Activated CD8-positive, alpha-beta memory T cell treated with anti-CD3 and anti-CD28 coated beads, Interleukin-2, amount 50 U/mL, for 4 hours (primary cell): ENCODE data around the gene ATP7B.
"Not testable (repeated sequence)": the region's sequence is repeated elsewhere in the genome, so short reads cannot be mapped to it uniquely, and the experiment has no call there.

Experiments used
- DNase-seq: peaks from one replicate; pipeline ENCODE4 v3.0.0-alpha.2; 2020

The ATP7B gene

DNA sequence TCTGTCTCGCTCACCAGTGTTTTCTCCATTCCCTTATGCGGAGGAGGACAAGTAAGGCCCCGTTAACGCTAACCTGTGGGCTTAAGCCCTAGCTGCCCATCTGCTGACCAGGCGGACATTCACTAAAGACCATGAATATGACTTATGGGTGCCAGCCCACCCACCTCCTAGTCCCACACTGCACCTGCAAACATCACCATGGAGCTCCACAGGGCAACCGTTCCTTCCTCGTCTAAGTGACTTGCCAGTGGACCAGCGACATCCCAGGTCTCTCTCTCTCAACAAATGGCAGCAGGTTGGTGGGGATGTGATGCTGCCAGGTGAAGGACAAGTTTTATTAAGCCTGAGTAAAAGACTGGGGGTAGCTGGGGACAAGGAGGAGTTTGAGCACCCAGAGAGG lies 94.3 kb downstream of the ATP7B start:
- DNase-seq, result no peak

DNA sequence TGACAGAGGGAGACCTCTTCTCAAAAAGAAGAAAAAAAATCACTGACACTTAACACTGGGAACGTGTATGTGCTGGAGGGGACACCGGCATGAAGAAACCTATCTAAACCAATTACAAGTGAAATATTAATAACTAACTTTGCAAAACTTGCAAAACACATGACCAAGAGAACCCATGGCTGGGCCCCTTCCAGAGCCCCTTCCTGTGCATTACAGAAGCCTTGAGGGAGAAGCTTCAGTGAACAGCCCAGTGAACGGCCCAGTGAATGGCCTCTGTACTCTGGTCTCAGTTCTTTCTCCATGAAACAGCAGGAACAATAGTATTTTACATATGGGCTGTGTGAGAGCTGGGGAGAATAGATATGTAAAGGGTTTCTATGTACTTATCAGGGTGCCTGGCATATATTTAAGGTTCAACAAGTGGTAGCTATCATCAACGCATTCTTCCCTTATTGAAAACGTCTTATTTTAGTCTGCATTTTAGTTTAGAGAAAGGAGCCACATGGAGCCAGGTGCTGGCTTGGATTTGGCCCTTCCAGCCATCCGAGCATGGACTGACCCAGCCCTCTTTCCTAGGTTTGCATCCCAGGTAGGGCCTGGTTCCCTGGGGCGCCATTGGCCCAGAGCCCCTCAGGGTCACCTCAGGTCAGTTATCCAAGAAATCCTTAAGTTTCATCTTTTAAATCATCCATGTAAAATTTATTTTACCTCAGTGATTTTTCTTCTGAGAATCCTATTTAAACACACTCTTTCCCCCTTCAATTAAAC lies 95.0 kb downstream of the ATP7B start:
- DNase-seq, result no peak

DNA sequence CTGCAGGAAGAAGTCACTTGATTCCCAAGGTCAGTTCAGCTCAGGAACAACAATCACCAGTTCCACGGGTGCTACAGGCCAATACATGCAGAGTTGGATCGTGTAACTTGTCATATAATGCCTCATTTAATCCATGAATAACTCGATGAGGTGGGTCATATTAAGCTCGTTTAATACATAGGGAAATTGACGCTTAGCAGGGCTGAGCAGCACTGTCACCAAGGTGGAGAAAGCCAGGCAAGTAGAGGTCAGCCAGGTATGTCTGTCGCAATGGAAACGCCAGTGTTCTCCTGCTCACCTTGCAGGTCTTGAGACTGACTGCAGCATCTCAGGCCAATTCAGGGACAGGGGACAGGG lies 97.1 kb downstream of the ATP7B start:
- no peak for DNase-seq

DNA sequence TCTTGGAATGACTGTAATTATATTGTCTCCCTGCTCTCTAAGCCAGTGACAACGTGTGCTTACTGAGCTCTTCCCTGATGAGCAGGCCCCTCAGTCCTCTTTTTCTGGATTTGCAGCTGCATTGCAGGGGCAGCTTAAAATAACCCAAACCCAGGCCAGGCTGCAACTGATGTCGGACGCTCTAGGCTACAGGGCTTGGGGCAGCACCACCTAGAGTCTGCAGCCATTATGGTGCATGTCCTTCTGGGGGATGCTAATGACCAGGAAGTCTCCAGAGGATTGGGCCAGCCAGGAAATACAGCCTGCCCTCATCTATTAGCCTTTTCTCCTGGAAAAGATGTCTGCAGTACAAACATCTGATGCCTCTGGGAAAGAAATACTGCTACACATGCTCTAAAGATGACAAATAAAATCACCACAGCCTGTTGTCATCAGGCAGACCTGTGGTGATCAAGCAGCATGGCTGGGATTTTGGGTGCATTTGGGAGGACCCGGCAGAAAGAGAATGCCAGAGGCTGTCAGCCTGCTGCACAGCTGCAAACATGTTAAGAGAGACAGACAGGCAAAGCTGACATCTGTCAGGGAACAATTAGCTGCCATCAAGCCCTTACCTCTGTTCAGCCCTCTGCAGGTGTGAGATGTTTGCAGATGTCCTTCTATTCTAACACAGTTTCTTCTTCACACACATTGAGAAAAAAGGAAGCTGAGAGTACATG lies 97.7 kb downstream of the ATP7B start:
- no peak for DNase-seq

DNA sequence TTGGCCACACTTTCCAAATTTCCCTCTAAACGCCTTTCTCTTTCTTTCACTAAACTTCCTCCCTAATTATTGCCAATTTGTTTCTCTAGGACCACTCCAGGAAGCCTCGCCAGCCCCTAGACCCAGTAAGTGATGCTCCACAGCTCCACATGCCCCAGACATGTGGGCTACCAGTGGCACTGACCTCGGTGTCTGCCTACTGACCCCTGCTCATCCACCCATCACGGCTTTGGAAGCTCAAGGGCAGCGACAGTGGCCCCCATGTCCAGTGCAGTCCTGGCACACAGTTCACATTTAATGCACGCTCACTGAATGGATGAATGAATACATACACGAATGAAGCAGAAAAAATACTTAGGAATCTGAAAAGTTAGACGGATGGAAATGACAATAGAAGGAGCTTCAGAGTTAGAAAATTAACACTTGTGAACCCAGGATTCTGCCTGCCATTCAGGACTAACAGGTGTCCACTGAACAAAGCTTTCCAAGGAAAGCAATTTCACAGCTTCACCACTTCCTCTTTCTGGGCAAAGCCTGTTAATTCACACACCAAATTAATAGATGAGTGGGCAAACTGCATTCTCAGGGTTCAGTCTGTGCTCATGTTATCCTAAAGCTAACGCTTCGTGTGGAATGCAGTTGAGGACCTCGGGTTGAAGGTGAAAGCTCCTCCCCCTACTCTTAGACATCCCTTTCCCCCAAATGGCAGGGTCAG lies 98.6 kb downstream of the ATP7B start:
- DNase-seq, result no peak

DNA sequence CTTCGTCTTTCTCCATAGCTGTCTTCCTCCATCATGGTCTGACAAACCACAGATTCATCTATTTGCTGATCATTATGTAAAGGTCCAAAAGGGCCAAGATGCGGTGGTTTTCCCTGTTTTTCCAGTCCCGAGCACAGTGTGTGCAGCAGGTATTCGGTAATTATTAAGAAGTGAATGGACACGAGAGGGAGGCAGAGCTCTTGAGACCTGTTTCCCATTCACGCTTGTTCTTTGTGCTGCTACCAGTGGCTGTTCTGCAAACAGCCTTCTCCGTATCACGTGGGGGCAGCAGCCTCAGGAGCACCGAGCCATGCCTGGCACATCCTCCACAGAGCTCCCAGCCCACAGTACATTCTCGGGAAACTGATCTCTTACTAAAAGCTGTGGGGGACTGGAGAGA lies 99.2 kb downstream of the ATP7B start:
- no peak for DNase-seq

DNA sequence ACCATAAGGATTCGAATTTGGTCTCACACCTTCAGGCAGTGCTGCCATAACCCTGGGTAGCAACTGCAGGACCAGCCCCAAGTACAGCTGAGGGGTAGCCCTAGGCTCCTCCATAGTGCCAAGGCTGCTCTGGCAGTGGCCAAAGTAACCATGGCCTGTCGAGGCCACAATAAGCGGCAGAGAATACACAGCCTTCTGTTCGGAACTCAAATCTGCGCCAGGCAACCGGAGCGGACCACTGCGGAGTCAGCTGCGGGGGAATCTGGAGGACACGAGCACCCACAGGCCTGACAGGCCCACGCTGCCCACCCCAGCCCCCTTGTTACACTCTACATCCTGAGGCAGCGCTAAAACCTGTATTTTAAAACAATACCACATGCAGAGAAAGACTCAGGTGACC lies 100.7 kb downstream of the ATP7B start:
- no peak for DNase-seq

DNA sequence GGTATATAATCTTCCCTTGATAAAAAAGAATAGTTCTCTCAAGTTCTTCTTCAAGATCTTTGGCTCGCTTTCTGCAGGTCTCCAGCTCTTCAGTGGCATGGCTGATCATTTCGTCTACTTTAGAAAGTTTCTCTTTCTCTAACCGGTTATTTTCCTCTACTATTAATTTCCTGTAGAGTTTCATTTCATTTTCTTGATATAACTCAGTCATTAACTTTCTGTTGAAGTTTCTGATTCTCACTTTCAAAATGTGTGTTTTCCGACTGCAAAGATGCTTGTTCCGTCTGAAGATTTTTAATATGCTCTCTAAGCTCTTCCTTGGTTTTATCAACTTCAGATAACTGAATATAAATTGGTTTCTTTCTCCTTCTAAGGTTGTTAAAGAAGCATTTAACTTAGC lies 102.0 kb downstream of the ATP7B start:
- DNase-seq, result not testable (repeated sequence)

DNA sequence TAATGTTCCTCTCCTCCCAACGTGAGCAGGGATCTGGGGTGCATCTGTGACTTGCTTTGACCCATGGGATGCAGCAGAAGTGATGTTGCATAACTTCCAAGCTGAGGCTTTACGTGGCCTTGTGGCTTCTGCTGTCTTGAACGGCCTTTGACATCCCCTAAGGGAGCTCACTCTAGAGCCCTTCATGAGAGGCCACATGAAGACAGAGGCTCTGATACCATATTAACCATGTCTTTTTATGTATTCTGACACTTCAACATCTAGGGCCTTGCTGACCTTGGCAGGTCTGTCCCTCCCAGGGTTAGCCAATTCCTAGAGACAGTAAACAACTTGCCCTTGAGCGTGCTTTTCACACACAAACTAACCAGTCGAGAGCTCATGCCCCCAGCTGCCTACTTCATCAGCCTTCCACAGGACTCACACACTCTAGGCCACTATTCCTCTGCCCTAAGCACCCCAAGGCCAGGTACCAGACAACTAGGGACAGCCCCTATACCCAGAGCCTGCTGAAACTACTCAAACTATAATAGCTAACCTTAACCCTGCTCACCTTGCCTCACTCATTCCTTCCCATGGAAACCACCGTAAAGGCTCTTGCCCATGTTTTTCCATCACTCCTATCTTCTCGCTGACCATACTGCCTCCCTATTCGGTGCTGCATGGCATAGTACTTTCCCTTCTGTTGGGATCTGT lies 104.1 kb downstream of the ATP7B start:
- no peak for DNase-seq

DNA sequence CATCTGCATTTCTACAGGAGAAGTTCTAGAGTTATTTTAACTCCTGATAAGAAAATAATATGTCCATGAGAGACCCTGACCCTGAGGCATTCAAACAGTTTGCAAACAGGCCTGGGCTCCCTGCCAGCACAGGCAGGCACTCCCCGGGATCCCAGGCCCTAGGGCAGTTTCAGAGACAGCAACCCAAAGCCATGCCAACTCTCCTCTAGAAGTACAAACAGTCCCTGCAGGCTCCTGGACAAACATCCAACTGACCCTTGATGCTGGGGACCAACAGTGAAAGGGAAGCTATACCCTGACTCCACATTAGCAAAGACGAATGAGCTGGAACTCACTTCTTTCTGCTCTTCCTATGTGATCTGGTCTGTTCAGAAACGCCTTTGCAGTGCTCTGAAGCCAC lies 104.7 kb downstream of the ATP7B start:
- DNase-seq, result no peak

DNA sequence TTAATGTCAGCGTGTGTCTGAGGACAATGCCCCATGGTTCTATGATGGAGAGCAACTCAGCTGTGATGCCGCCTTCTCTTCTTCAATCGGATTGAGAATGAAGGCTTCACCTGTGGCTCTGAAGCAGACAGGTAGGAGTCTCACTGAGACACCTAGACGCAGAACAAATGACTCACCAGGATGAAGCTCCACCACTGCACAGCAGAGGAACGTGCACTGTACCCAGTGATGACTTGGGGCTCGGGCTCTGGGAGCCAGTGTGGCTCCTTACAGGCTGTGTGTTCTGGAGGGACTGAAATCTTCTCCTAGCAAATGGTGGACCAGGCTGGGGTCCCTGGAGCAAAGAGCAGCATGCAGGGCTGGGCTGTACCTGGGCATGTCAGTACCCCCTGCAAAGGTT lies 105.5 kb downstream of the ATP7B start:
- no peak for DNase-seq

DNA sequence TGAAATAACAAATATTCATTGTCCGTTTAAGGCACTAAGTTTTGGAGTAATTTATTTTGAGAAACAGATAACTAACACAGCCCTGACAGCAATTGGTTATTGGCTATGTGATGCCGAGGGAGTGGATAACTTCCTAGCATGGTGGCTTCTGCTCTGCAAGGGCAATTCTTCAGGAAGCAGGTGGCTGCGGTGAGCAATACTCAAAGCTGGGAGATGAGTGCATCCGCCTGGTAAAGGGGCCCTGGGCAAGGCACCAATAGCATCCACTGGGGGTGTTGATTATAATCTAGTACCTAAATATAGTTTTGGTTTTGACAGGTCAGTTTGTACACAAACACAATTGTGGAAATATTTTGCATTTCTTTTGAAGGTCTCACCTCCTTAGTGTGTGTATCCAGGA lies 108.5 kb downstream of the ATP7B start:
- DNase-seq, result no peak

DNA sequence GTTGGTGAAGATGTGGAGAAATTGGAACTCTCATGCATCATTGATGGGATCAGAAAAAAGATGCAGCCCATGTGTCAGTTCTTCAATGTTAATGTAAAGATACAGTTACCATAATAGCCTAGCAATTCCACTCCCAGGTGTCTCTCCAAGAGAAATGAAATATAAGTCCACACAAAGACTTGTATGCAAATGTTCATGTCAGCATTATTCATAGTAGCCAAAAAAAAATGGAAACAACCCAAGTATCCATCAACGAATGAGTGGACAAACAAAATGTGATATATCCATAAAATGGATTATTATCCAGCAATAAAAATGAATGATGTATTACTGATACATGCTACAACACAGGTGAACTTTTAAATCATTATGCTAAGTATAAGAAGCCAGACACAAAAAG lies 110.8 kb downstream of the ATP7B start:
- no peak for DNase-seq

DNA sequence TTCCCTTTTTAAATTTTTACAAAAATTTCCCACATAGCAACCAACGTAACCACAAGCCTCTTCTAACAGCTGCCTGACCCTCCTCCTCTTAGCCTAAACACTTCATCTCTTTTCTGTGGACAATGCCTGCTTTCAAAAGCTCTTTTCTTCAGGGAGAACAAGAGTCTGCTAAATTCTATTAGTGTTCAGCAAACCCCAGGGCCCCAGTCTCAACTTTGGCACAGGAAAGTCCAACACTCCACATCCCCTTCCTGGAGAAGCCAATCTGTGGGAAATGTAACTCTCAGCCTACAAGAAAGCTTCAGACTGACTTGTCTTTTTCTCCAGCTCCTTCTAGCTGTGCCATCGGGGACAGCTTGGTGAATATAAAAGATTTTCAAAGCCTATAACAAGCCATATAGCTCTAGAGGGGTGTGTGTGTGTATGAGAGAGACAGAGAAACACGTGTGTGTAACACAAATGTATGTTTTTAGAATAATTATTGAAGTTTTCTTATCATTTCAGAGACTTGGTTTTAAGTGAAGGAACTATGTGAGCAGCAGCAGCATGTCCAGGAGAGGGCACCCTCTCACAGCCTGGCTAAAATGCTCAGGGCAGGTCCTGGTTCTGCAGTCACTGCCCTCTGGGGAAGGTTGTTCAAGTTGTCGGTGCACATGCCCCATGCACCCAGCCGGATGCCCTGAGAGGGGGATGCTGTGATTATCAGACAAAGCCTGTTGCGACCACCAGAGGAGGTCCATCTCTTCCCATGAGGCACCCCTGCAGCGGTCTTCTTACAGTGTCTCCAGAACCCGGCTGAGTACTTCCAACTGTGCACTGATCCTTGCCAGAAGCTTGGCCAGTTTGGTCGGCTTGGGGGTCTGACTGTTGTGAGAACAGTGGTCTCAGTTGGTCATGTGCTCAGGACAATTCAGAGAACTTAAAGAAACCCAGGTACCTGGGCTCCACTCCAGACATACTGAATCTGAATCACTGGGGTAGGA lies 115.1 kb downstream of the ATP7B start:
- no peak for DNase-seq

DNA sequence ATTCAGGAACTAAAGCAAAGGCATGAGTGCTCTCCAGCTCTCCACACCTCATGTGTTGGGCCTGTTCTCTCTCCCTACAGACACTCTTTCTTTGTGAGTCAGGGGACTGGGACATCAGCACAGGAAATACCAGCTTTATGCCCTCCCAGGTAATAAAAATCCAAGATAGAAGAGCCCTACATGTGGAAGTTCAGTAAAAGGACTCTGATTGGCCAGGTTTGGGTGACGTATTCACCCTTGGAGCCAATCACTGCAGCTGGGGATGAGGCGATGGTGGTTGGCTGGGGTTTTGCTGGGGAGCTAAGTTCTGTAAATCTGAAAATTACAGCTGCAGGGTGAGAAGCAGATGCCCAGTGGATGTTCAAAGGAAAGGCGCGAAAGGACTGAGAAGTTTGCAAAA lies 117.0 kb downstream of the ATP7B start:
- DNase-seq, result no peak

DNA sequence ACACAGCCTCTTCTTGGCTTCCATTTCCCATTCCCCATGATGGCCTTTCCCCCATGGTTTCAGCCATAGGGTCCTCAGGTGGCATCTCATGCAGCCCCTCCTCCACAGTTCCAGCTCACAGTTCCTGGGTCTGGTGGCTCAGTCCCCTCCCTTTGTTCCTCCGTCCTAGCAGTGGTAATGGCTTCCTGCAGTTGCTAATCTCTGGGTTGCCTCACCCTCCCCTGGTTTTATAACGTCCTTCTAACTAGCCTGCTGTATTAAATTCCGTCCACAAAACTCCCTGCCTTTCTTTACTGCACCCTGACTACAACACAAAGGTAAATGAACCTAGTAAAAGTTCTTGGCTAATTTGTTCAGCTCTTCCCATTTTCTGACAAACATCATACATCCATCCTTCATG lies 118.6 kb downstream of the ATP7B start:
- no peak for DNase-seq

DNA sequence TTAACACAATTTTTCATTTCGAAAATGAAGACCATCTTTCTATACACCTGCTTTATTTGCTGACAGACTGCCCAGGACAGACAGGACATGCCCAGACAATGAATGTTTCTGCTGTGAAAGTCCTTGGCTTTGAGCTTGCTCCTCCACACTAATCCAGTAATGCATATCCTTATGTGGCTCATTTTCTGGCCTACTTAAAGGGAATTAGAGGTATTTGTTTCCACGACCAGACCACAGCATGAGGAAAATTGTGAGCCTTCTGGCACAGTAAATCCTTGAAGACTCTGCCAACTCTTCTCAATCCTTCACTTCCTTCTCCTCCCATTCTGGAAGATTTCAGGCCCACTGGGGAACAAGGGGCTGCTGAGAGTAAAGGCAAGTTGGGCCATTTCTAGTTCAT lies 123.8 kb downstream of the ATP7B start:
- DNase-seq, result no peak

DNA sequence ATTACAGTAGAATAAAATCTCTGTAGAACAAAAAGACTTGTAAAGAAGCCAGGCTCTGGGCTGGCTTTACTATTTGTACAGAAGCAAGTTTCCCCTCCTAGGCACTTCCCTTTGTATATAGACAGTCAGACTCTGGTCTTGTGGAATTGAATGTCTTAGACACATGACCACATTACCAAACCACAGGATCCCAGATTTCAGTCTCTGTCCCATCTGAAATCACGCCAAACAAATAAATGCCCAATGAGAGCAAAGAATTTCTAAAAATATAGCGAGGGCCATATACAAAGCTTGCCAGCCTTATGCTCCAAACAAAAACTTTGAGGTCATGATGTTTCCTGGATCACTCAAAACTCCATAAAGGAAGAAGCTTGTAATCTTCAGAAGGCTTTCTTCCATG lies 125.6 kb downstream of the ATP7B start:
- DNase-seq, result no peak

DNA sequence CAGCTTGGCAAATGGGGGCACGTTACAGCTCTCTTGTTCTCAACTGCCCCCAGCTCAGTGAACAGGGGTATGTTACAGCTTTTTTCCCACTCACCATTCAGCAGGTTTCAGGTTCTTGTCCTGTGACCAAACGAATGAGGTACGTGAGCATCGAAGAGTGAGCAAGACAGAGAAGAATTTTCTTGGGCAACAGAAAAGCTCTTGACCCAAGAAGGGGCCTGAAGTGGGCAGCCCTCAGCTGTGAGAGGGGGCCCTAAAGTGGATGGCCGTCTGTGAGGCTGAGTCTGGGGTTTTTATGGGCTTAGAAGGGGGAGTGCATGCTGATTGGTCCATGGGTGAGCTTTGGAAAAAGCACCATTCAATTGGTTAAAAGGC lies 128.0 kb downstream of the ATP7B start:
- no peak for DNase-seq
